GM13976 (cell line): Measurements from ENCODE around the gene UBE2L6.
"Not testable (repeated sequence)": the region's sequence is repeated elsewhere in the genome, so short reads cannot be mapped to it uniquely, and the experiment has no call there.

ENCODE experiments used
- DNase-seq: peaks from one replicate; pipeline ENCODE4 v3.0.0; 2012; ENCODE audit warnings: low spot score
- CTCF ChIP-seq: IDR thresholded peaks from 2 replicates; pipeline ENCODE4 v1.5.1; 2012; ENCODE audit warnings: borderline replicate concordance, mild to moderate bottlenecking; ENCODE audit not compliant: insufficient read depth; ENCODE audit errors: extremely low read depth, missing control alignments, control extremely low read depth
- in situ Hi-C: fragments of 300-500 bp; cut with MboI; formaldehyde crosslinking; loops from one replicate; pipeline ENCODE4 v1.12.0; 2022; ENCODE audit warnings: low sequenced_read_pairs, mixed read lengths, inconsistent platforms; ENCODE audit not compliant: unreplicated experiment

The UBE2L6 gene

GRCh38 chr11:57536947-57537619, 30.4 kb downstream of the UBE2L6 start, which contains the start of gene SMTNL1:
TSS of gene SMTNL1 (plus strand) at chr11:57537595. CDS start at chr11:57542643, 5,048 bp downstream.
- in situ Hi-C loops: no loop called here
- no peak for DNase-seq
- TF ChIP-seq CTCF: no peak

- in situ Hi-C loops, DNase-seq: not testable (repeated sequence)
Observed at GRCh38 chr11:57534449-57534848, 33.0 kb downstream of the UBE2L6 start.

- in situ Hi-C loops: no loop called here
- no peak for TF ChIP-seq CTCF
Observed at GRCh38 chr11:57530596-57531507, 36.6 kb downstream of the UBE2L6 start, which contains the start of gene TIMM10. TSS of gene TIMM10 (minus strand) at chr11:57530754. CDS start at chr11:57530189, 565 bp downstream.

GRCh38 chr11:57530215-57530595, 37.3 kb downstream of the UBE2L6 start:
- in situ Hi-C loops: no loop called here
- DNase-seq: no peak
- no peak for TF ChIP-seq CTCF

More at GRCh38 chr11:57530596-57531507, 36.6 kb downstream of the UBE2L6 start, which contains the start of gene TIMM10:
- peak; percentile 89 for DNase-seq

- in situ Hi-C loops: loop anchor here (10.0 kb wide), 1 partner anchor 184 kb away; no protein-coding TSS in a partner anchor
- no peak for TF ChIP-seq CTCF
- DNase-seq: no peak
Observed at GRCh38 chr11:57529012-57529411, 38.5 kb downstream of the UBE2L6 start.

- DNase-seq: no peak
- TF ChIP-seq CTCF: peak; percentile 81
- in situ Hi-C loops: loop anchor here (10.0 kb wide), 1 partner anchor 182 kb away; no protein-coding TSS in a partner anchor
Observed at GRCh38 chr11:57527056-57527631, 40.3 kb downstream of the UBE2L6 start.
